Upper lobe of left lung (tissue), 6 donors: ENCODE data around the gene UBE2K. TPM values are rescaled to one million over a fixed set of nuclear protein-coding genes. Genes with fewer than 3 reads are reported as not detected.
"Not testable (repeated sequence)": the region's sequence is repeated elsewhere in the genome, so short reads cannot be mapped to it uniquely, and the experiment has no call there.

Source experiments
- ATAC-seq, 2 donors: fragments of 200-7000 bp; cut with Tn5 transposase; one replicate each; pipeline ENCODE4 v1.9.1; 2022; ENCODE audit warnings: mild to moderate bottlenecking in 2 of 2, moderate library complexity in 2 of 2; ENCODE audit not compliant: low FRiP score in 2 of 2
- DNase-seq, 2 donors: peaks; one replicate each; pipeline ENCODE4 v3.0.0-alpha.2; 2019 to 2020
- H3K27ac ChIP-seq, 4 donors: fragments of 200-600 bp; sonication (generic); one replicate each; pipeline ENCODE4 v1.5.1; 2016 to 2019
- H3K27me3 ChIP-seq, 4 donors: fragments of 200-600 bp; sonication (generic); one replicate each; pipeline ENCODE4 v1.5.1; 2017 to 2019
- H3K36me3 ChIP-seq, 4 donors: fragments of 200-600 bp; sonication (generic); one replicate each; pipeline ENCODE4 v1.5.1; 2016 to 2019
- H3K4me1 ChIP-seq, 4 donors: fragments of 200-600 bp; sonication (generic); one replicate each; pipeline ENCODE4 v1.5.1; 2018 to 2019
- H3K4me3 ChIP-seq, 4 donors: fragments of 200-600 bp; sonication (generic); one replicate each; pipeline ENCODE4 v1.5.1; 2017 to 2019; ENCODE audit warnings: mild to moderate bottlenecking in 2 of 4, moderate library complexity in 1 of 4
- H3K9me3 ChIP-seq, 4 donors: fragments of 200-600 bp; sonication (generic); one replicate each; pipeline ENCODE4 v1.5.1; 2018 to 2019
- EP300 ChIP-seq, 4 donors: sonication (generic); formaldehyde crosslinking; IDR thresholded peaks; one replicate each; pipeline ENCODE4 v1.5.1; 2017; ENCODE audit warnings: antibody characterized with exemption in 4 of 4, control low read depth in 2 of 4
- POLR2A ChIP-seq, 4 donors: fragments of 450-650 bp; IDR thresholded peaks; one replicate each; pipeline ENCODE4 v1.5.1; 2016 to 2017; ENCODE audit warnings: antibody characterized with exemption in 4 of 4, mild to moderate bottlenecking in 2 of 4
- POLR2AphosphoS5 ChIP-seq, 2 donors: sonication (generic); formaldehyde crosslinking; IDR thresholded peaks; one replicate each; pipeline ENCODE4 v1.5.1; 2017; ENCODE audit warnings: antibody characterized with exemption in 2 of 2
- whole genome bisulfite sequencing, 2 donors: methylation state at CpG; one replicate each; pipeline ENCODE4 v1.1.5; 2017 to 2018; 5-methylcytosine and 5-hydroxymethylcytosine counted together
- total RNA-seq, 6 donors: library from RNA; depleted of rRNA in 4 of 6; stranded (reverse); fragments of >200 nt in 4 of 6; gene quantifications; one replicate each; pipeline versions ENCODE4 v1.1.0 to v1.2.1, GENCODE V29; 2016 to 2021
- TF ChIP-seq, protein P1 (sequence below), 6 experiments: fragments of 450-650 bp in 4 of 6; fragments of 200-600 bp in 2 of 6; sonication (generic) in 2 of 6; IDR thresholded peaks; one replicate each; pipeline ENCODE4 v1.5.1; 2016 to 2019; ENCODE audit warnings: antibody characterized with exemption in 6 of 6
- donor health status: DM: no; HTN: no; CAD: no; lungs with moderate emphysema.
- donor health status: DM: no; HTN: yes; CAD: no; lungs with severe emphysema.

The UBE2K gene, protein sequence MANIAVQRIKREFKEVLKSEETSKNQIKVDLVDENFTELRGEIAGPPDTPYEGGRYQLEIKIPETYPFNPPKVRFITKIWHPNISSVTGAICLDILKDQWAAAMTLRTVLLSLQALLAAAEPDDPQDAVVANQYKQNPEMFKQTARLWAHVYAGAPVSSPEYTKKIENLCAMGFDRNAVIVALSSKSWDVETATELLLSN
- total RNA-seq, result 10 to 100 TPM; 22.3 to 57.4 (median 34.4) TPM

DNA sequence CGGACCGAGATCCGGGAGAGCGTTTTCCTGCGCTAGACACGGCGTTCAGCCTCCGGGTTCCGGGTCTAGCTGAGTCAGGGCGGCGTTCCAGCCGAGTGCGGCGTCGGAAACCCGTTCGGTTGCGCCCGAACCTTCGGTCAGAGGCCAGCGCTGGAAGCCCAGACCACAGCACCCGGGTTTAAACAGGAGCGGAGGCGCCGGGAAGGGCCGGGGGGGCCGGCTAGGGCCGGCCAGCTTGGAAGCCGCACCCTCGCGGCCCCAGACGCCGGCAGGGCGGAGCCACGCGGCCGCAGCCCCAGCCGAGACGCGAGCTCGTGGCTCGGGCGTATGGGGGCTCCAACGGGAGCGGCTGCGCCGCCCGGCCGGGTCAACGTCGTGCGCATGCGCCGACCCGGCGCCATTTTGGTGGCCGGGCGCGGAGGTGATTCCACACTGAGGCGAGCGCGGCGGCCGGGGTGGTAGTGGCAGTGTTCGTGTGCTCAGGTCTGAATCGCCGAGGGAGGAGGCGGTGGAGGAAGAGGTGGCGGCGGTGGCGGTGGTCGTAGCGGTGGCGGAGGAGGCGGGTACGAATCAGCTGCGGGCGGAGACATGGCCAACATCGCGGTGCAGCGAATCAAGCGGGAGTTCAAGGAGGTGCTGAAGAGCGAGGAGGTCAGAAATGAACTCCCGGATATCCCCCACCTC is at the start of gene UBE2K:
UBE2K (plus strand) TSS at position 397 of the 684 bp plus-strand sequence; CDS start at position 589, 192 bp downstream.
- DNase-seq (peak; percentile 92 to 98), ATAC-seq (peak; percentile 98 to 99)
- peak within 1 kb of the TSS; percentile 92 to 96 (median 94) for H3K27ac ChIP-seq
- no peaks in the 10 kb centered on the region for H3K9me3 ChIP-seq
- peaks cover 27 to 49% (median 31%) of the 10 kb centered on the region in 4 donors for H3K4me1 ChIP-seq
- H3K36me3 ChIP-seq, result peaks cover 0 to 6% (median 2%) of the 10 kb centered on the region in 4 donors
- H3K27me3 ChIP-seq, result no peaks in the 10 kb centered on the region
- H3K4me3 ChIP-seq, result peak within 1 kb of the TSS; percentile 69 to 85 (median 75)
- WGBS, 2 donors, result 0% methylated on average over 24 to 48 of the region's 84 CpGs
- no peak for TF ChIP-seq EP300 (IDR thresholded peaks at IDR 0.05)
- TF ChIP-seq, protein P1, sequence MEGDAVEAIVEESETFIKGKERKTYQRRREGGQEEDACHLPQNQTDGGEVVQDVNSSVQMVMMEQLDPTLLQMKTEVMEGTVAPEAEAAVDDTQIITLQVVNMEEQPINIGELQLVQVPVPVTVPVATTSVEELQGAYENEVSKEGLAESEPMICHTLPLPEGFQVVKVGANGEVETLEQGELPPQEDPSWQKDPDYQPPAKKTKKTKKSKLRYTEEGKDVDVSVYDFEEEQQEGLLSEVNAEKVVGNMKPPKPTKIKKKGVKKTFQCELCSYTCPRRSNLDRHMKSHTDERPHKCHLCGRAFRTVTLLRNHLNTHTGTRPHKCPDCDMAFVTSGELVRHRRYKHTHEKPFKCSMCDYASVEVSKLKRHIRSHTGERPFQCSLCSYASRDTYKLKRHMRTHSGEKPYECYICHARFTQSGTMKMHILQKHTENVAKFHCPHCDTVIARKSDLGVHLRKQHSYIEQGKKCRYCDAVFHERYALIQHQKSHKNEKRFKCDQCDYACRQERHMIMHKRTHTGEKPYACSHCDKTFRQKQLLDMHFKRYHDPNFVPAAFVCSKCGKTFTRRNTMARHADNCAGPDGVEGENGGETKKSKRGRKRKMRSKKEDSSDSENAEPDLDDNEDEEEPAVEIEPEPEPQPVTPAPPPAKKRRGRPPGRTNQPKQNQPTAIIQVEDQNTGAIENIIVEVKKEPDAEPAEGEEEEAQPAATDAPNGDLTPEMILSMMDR (IDR thresholded peaks at IDR 0.05), result peak in 1 of 6 experiments; percentile 6
- TF ChIP-seq POLR2AphosphoS5 (IDR thresholded peaks at IDR 0.05), result peak; percentile 86
- peak; percentile 64 to 92 (median 73) for TF ChIP-seq POLR2A (IDR thresholded peaks at IDR 0.05)

GRCh38 chr4:39648213-39648612 is 49.7 kb upstream of the UBE2K start:
- H3K36me3 ChIP-seq, result no peaks in the 10 kb centered on the region
- no peak overlapping the region for H3K27ac ChIP-seq
- H3K9me3 ChIP-seq, result no peaks in the 10 kb centered on the region
- TF ChIP-seq POLR2A (IDR thresholded peaks at IDR 0.05) (no peak), EP300 (IDR thresholded peaks at IDR 0.05) (no peak), POLR2AphosphoS5 (IDR thresholded peaks at IDR 0.05) (no peak)
- TF ChIP-seq, protein P1 (IDR thresholded peaks at IDR 0.05), result no peak
- H3K4me1 ChIP-seq, result no peaks in the 10 kb centered on the region
- H3K27me3 ChIP-seq, result no peaks in the 10 kb centered on the region
- WGBS, 2 donors, result 87 to 91% methylated on average over 3 of the region's 3 CpGs
- H3K4me3 ChIP-seq, result no peak overlapping the region
- no peak for ATAC-seq
- no peak for DNase-seq

DNA sequence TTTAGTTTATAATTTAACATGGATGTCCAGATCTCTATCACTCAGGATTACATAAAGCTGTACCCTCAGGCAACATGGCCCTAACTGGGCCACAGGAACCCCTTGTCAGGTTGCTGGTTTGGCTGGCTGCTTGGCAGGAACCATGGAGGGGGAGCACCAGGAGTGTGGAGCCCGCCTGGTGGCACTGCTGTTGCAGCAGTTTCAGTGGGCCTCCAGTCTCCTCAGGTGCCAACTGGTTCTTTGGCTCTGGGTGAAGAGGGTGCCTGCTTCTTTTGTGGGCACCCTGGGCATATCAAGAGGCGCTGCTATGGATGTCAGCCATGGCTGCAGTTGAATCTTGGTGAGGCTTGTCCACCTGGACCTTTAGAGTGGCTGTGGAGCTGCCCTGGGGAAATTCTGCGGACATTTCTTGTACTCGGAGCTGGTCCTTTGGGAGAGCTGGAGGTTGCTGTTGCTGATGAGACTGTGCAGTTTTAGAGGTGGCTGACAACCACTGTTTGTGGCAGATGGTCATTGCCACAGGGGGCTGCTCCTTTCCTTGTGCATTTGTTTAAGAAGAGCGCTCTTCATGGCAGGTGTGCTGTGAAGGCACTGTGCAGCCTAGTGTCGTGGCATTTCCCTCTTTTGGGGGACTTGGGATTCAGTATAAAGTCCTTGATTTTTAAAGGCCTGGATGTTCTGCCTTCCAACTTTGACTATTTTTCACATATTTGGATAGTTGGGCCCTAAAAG is 48.9 kb upstream of the UBE2K start:
- WGBS, 2 donors, result 91 to 93% methylated on average over 2 to 6 of the region's 6 CpGs
- H3K36me3 ChIP-seq, result no peaks in the 10 kb centered on the region
- H3K4me1 ChIP-seq, result no peaks in the 10 kb centered on the region
- no peak overlapping the region for H3K4me3 ChIP-seq
- ATAC-seq (no peak), DNase-seq (no peak)
- H3K27ac ChIP-seq, result no peak overlapping the region
- H3K27me3 ChIP-seq, result no peaks in the 10 kb centered on the region
- no peaks in the 10 kb centered on the region for H3K9me3 ChIP-seq
- no peak for TF ChIP-seq EP300 (IDR thresholded peaks at IDR 0.05)
- no peak for TF ChIP-seq POLR2AphosphoS5 (IDR thresholded peaks at IDR 0.05)
- TF ChIP-seq POLR2A (IDR thresholded peaks at IDR 0.05), result no peak
- TF ChIP-seq, protein P1 (IDR thresholded peaks at IDR 0.05), result no peak

- H3K4me3 ChIP-seq, result no peak overlapping the region
- 76 to 82% methylated on average over 2 of the region's 2 CpGs for WGBS, 2 donors
- no peaks in the 10 kb centered on the region for H3K36me3 ChIP-seq
- DNase-seq (no peak), ATAC-seq (no peak)
- H3K9me3 ChIP-seq, result no peaks in the 10 kb centered on the region
- H3K4me1 ChIP-seq, result no peaks in the 10 kb centered on the region
- H3K27ac ChIP-seq, result no peak overlapping the region
- TF ChIP-seq EP300 (IDR thresholded peaks at IDR 0.05), result no peak
- TF ChIP-seq, protein P1 (IDR thresholded peaks at IDR 0.05), result no peak
- H3K27me3 ChIP-seq, result no peaks in the 10 kb centered on the region
These were observed 48.2 kb upstream of the UBE2K start for GRCh38 chr4:39649639-39650265.

DNA sequence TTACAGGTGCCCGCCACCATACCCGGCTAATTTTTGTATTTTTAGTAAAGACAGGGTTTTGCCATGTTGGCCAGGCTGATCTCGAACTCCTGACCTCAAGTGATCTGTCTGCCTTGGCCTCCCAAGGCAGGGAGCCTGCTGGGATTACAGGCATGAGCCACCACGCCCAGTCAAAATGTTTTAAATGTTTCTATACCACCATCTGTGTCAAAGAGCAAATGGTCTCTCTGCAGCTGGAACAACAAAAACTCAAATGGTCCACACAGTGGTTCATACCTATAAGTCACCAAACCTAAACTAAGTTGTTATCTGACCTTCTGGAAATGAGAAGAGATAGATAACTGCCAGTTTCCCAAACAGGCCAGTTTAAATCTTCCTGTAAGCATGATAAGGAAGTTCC is 46.4 kb upstream of the UBE2K start:
- not testable (repeated sequence) for ATAC-seq
- 98 to 100% methylated on average over 4 of the region's 4 CpGs for WGBS, 2 donors

More for the DNA sequence above, 46.4 kb upstream of the UBE2K start:
- DNase-seq, H3K4me1 ChIP-seq, H3K27me3 ChIP-seq, H3K27ac ChIP-seq, H3K4me3 ChIP-seq, H3K36me3 ChIP-seq, H3K9me3 ChIP-seq: not testable (repeated sequence)
